ENCODE results near the gene PPP1R16B.

PPP1R16B gene

GRCh38 chr20:38900606-38901005, 95.1 kb downstream of the PPP1R16B start:
- TF ChIP-seq SIN3A (IDR thresholded peaks at IDR 0.05; ENCODE audit: borderline replicate concordance, insufficient read depth, low read length) (no peak), TAF1 (IDR thresholded peaks at IDR 0.05; ENCODE audit: borderline replicate concordance, insufficient read depth, low read length) (no peak), FOXP2 (optimal IDR thresholded peaks at IDR 0.05; ENCODE audit: borderline replicate concordance, extremely low read depth, extremely low read length, insufficient read depth) (no peak)

DNA sequence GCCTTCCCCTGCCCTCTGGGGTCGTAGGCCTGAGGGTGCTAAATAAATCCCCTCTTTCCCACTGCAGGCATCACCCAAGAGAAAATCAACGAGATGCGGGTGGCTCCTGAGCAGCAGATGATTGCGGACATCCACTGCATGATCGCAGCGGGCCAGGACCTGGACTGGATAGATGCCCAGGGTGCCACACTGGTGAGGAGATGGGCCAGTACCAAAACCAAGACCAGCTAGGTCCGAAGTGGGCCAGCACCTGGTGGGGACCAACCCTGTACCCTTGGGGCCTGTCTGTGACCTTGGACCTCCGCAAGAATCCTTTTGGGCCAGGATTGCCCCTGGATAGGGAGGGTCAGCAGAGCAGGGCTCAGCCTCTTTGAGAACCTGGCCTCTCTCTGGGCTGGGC, 97.1 kb downstream of the PPP1R16B start:
- TF ChIP-seq TAF1 (IDR thresholded peaks at IDR 0.05; ENCODE audit: borderline replicate concordance, insufficient read depth, low read length) (no peak), FOXP2 (optimal IDR thresholded peaks at IDR 0.05; ENCODE audit: borderline replicate concordance, extremely low read depth, extremely low read length, insufficient read depth) (no peak), SIN3A (IDR thresholded peaks at IDR 0.05; ENCODE audit: borderline replicate concordance, insufficient read depth, low read length) (no peak), POLR2AphosphoS5 (IDR thresholded peaks at IDR 0.05; ENCODE audit: low read depth, low read length) (no peak), REST (IDR thresholded peaks at IDR 0.05; ENCODE audit: insufficient read depth in 1 of 2, low read depth in 2 of 2, low read length in 2 of 2) (no peak)

DNA sequence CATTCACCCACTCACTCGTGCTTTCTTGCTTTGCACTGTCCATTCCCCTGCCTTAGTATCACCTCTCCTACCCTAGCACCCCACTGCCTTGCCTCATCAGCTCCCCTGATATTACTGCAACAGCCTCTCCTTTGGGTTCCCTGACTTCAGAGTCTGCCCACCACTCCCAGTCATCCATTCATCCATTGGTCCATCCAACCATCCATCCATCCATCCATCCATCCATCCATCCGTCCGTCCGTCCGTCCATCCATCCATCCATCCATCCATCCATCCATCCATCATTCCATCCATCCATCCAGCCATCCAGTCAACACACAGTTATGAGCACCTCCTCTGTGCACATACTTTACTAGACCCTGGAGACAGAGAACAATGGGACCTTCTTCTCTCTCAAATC, 97.8 kb downstream of the PPP1R16B start:
- TF ChIP-seq SIN3A (IDR thresholded peaks at IDR 0.05; ENCODE audit: borderline replicate concordance, insufficient read depth, low read length) (no peak), TAF1 (IDR thresholded peaks at IDR 0.05; ENCODE audit: borderline replicate concordance, insufficient read depth, low read length) (no peak), POLR2AphosphoS5 (IDR thresholded peaks at IDR 0.05; ENCODE audit: low read depth, low read length) (no peak), REST (IDR thresholded peaks at IDR 0.05; ENCODE audit: insufficient read depth in 1 of 2, low read depth in 2 of 2, low read length in 2 of 2) (no peak), FOXP2 (optimal IDR thresholded peaks at IDR 0.05; ENCODE audit: borderline replicate concordance, extremely low read depth, extremely low read length, insufficient read depth) (no peak)

DNA sequence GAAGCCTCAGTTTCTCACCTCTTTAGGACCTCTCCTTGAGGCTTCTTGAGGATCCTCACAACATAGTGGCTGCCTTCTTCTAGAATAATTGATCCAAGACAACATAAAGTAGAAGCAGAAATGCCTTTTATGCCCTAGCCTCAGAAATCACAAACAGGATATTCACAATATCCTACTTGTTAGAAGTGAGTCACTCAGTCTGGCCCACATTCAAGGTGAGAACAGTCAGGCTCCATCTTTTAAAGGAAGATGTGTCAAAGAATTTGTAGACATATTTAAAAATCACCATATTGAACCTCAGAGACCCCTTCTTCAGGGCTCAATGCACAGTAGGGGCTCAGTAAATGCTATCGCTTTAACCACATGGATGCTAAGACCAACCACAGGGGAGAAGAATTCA, 99.9 kb downstream of the PPP1R16B start:
- TF ChIP-seq SIN3A (IDR thresholded peaks at IDR 0.05; ENCODE audit: borderline replicate concordance, insufficient read depth, low read length) (no peak), TAF1 (IDR thresholded peaks at IDR 0.05; ENCODE audit: borderline replicate concordance, insufficient read depth, low read length) (no peak), REST (IDR thresholded peaks at IDR 0.05; ENCODE audit: insufficient read depth in 1 of 2, low read depth in 2 of 2, low read length in 2 of 2) (no peak), FOXP2 (optimal IDR thresholded peaks at IDR 0.05; ENCODE audit: borderline replicate concordance, extremely low read depth, extremely low read length, insufficient read depth) (no peak), POLR2AphosphoS5 (IDR thresholded peaks at IDR 0.05; ENCODE audit: low read depth, low read length) (no peak)

DNA sequence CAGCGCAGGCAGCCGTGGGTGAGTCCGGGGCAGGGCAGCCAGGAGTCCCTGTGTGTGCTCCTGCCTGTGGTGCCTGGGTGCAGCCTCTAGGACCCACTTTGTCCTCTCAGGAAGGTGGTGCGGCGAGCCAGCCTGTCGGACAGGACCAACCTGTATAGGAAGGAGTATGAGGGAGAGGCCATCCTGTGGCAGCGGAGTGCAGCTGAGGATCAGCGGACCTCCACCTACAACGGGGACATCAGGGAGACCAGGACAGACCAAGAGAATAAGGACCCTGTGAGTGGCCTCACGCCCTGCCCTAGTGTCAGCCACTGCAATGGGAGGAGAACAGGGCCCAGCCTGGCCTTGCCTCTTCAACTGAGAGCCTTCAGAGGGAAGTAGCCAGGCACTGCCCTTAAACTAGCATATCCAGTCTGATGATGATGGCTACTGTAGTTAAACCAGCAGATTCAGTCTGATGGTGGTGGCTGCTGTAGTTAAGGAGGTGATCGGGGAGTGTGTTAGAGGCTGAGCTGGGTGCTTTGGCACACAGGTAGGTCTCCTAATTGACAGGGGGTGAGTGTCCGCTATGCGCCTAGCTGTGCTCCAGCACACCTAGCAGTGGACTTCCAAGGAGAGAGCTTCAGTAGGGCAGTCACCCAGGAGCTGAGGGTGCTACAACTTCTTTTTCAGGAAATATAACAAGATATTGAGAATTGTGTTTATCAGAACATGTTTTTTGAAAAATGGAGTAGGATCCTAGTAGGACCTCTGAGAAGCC, 102.6 kb downstream of the PPP1R16B start:
- no peak for TF ChIP-seq SIN3A (IDR thresholded peaks at IDR 0.05; ENCODE audit: borderline replicate concordance, insufficient read depth, low read length)
- TF ChIP-seq POLR2AphosphoS5 (IDR thresholded peaks at IDR 0.05; ENCODE audit: low read depth, low read length), result no peak
- no peak for TF ChIP-seq TAF1 (IDR thresholded peaks at IDR 0.05; ENCODE audit: borderline replicate concordance, insufficient read depth, low read length)
- TF ChIP-seq FOXP2 (optimal IDR thresholded peaks at IDR 0.05; ENCODE audit: borderline replicate concordance, extremely low read depth, extremely low read length, insufficient read depth), result no peak
- no peak for TF ChIP-seq REST (IDR thresholded peaks at IDR 0.05; ENCODE audit: insufficient read depth in 1 of 2, low read depth in 2 of 2, low read length in 2 of 2)
